Measurements from ENCODE around the gene YIPF7.

YIPF7 gene

DNA sequence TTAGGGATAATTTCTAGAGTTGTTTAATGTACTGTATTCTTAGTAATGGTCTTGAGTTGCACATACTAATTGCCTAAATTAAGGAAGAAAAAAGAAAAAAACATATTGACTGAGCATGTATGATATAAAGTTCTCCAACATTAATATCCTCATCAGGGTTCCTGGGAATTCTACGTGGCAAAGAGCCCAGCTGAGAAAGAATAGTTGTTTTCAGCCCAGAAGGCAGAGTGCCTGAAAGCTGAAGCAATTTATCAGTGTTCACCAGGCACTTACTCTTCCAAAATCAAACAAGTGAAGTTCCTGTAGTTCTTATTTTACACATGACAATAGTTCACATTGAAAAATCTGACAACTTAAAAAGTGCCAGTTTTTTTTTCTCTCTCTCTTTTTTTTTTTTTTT lies 27.7 kb downstream of the YIPF7 start:
- no peak for DNase-seq (ENCODE audit: low read depth in 2 of 2)

DNA sequence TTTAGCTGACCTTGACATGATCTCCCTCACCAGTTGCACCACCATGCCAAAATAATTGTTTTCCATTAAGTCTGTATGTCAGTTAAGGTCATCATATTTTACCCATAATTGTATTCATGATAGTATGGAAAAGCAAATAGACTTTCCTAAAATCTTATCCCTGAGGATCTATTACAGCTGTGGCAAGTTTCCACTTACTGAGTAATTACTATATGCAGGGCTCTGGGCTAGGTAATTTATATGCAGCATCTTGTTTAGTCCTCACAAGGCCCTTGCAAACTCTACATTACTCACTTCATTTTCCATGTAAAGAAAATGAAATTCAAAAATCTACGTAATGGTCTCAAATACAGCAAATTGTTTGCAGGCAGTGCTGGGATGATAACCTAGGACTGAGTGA lies 34.8 kb downstream of the YIPF7 start:
- DNase-seq (ENCODE audit: low read depth in 2 of 2): no peak

DNA sequence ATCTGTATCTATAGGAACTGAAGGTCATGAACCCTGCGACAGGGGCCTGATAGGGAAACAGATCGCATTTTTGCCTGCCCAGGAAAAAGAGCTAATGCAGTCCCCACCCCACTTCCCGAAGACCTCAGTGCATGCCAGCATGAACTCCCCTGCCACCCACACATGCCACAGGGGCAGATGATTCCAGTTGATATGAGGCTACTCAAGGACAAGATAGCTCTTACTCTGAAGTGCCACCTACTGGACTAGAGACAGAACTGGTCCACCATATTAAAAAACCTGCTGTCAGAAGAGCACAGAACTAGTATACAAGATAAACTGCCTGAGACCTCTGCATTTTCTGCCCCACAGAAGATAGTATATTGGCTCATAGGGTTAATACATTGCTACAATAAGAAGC lies 68.0 kb downstream of the YIPF7 start:
- no peak for DNase-seq (ENCODE audit: low read depth in 2 of 2)

DNA sequence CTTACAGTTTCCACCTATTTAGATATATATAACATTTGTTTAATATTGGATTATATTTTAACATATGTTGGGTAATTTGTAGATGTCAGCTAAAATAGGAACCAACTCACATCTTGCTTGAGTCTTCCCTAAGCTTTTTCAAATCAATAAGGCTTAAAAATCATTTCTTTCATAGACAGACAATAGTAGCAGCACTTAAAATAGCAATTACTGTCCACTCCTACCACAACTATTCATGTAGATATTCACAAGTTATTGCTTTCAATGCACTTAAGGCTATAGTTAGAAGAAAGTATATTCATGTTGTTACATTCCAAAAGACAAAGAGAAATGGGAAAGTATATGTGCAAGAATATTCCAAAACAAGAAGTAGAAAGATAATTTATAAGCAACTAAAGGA lies 71.2 kb downstream of the YIPF7 start:
- no peak for DNase-seq (ENCODE audit: low read depth in 2 of 2)

DNA sequence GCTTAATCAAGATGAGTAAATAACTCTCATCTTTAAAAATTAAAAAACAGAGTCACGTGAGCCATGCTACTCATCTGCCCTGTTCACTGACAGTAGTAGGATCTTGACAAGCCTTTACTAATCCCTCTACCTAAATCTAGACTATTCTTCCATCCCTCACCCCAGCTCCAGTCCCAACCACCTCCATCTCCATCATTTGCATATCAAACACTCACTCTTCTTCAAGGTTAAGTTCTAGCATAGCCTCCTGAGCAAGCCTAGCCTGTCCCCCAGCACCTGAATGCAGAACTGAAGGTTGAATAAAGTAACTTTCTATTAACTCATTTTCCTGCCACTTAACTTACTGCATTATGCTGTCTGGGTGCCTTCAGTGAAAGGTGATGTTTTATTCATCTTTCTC lies 72.5 kb downstream of the YIPF7 start:
- no peak for DNase-seq (ENCODE audit: low read depth in 2 of 2)

Measured in stimulated activated CD4-positive, alpha-beta T cell treated with anti-CD3 and anti-CD28 coated beads, Interleukin-15, amount 100 ng/mL, for 48 hours (primary cell).